Hippocampal formation (tissue), 2 donors: ENCODE results near the gene FAM177A1.

Source experiments
- DNase-seq, 2 donors: peaks; one replicate each; lab custom pipeline; 2025; lab: John Stamatoyannopoulos, UW

Gene FAM177A1

GRCh38 chr14:35123388-35123703 is 77.3 kb downstream of the FAM177A1 start:
- DNase-seq, result no peak

- DNase-seq, result no peak
These were observed 78.1 kb downstream of the FAM177A1 start for GRCh38 chr14:35124127-35124526.
